Smooth muscle cell (in vitro differentiated cells): ENCODE measurements around the gene TEX11. TPM values are rescaled to one million over a fixed set of nuclear protein-coding genes. Genes with fewer than 3 reads are reported as not detected.

Source experiments
- DNase-seq: peaks from one replicate; lab custom pipeline; 2025; ENCODE audit not compliant: unreplicated experiment; lab: John Stamatoyannopoulos, UW
- H2AFZ ChIP-seq: fragments of 200-600 bp; sonication (generic); 2 replicates; pipeline ENCODE4 v1.6.0; 2016; ENCODE audit warnings: antibody characterized with exemption, low read depth, mild to moderate bottlenecking
- H3F3A ChIP-seq: fragments of 200-600 bp; sonication (generic); 2 replicates; pipeline ENCODE4 v1.6.0; 2017; ENCODE audit warnings: antibody characterized with exemption, low read depth
- H3K27ac ChIP-seq: fragments of 200-600 bp; sonication (generic); 2 replicates; pipeline ENCODE4 v1.5.1; 2016; ENCODE audit warnings: low read depth, mild to moderate bottlenecking
- H3K27me3 ChIP-seq: fragments of 200-600 bp; sonication (generic); 2 replicates; pipeline ENCODE4 v1.6.1; 2016; ENCODE audit warnings: low read depth, mild to moderate bottlenecking
- H3K36me3 ChIP-seq: fragments of 200-600 bp; sonication (generic); 2 replicates; pipeline ENCODE4 v1.5.1; 2016; ENCODE audit warnings: low read depth
- H3K4me1 ChIP-seq: fragments of 200-600 bp; sonication (generic); 2 replicates; pipeline ENCODE4 v1.5.1; 2016; ENCODE audit warnings: low read depth
- H3K4me2 ChIP-seq: fragments of 200-600 bp; sonication (generic); 2 replicates; pipeline ENCODE4 v1.6.0; 2016; ENCODE audit warnings: mild to moderate bottlenecking
- H3K4me3 ChIP-seq: fragments of 200-600 bp; sonication (generic); 2 replicates; pipeline ENCODE4 v1.5.1; 2016; ENCODE audit warnings: mild to moderate bottlenecking
- H3K79me2 ChIP-seq: fragments of 200-600 bp; sonication (generic); 2 replicates; pipeline ENCODE4 v1.6.0; 2016; ENCODE audit warnings: low read depth, mild to moderate bottlenecking
- H3K9ac ChIP-seq: fragments of 200-600 bp; sonication (generic); 2 replicates; pipeline ENCODE4 v1.6.0; 2016; ENCODE audit warnings: low read depth
- H3K9me3 ChIP-seq: fragments of 200-600 bp; sonication (generic); replicated peaks from 2 replicates; pipeline ENCODE4 v1.5.1; 2016; ENCODE audit warnings: low read depth
- H4K20me1 ChIP-seq: fragments of 200-600 bp; sonication (generic); 2 replicates; pipeline ENCODE4 v1.6.0; 2016; ENCODE audit warnings: low read depth
- CTCF ChIP-seq: fragments of 200-600 bp; sonication (generic); IDR thresholded peaks from 2 replicates; pipeline ENCODE4 v1.5.1; 2017; ENCODE audit warnings: borderline replicate concordance, mild to moderate bottlenecking, antibody characterized with exemption; ENCODE audit not compliant: insufficient read depth, poor library complexity, severe bottlenecking
- WGBS: methylation state at CpG from one replicate; pipeline ENCODE4 v1.1.7; 2016; ENCODE audit warnings: low lambda C conversion rate; 5-methylcytosine and 5-hydroxymethylcytosine counted together
- polyA plus RNA-seq: library from polyadenylated mRNA; unstranded; fragments of >200 nt; fragmentation: Nextera tagmentation; extraction: Ambion mirVana; gene quantifications from 2 replicates; pipeline ENCODE4 v1.2.1, GENCODE V29; 2016
- total RNA-seq: library from RNA; depleted of rRNA; stranded (reverse); fragments of >200 nt; gene quantifications from 2 replicates; pipeline ENCODE4 v1.2.3, GENCODE V29; 2014

TEX11 gene
- total and polyA plus RNA-seq, 2 experiments from 2014 or later: 0.40 to 1.2 TPM

GRCh38 chrX:70922774-70923473, 14.4 kb upstream of the TEX11 start:
- Histone ChIP-seq H3K4me3 (no peak overlapping the region), H2AFZ (no peak overlapping the region), H3K79me2 (no peaks in the 10 kb centered on the region), H3F3A (no peaks in the 10 kb centered on the region), H3K27me3 (no peaks in the 10 kb centered on the region), H3K4me2 (no peak overlapping the region), H3K4me1 (no peaks in the 10 kb centered on the region), H4K20me1 (no peaks in the 10 kb centered on the region), H3K36me3 (no peaks in the 10 kb centered on the region), H3K27ac (no peak overlapping the region), H3K9ac (no peak overlapping the region), H3K9me3 (no peaks in the 10 kb centered on the region)
- DNase-seq: no peak
- TF ChIP-seq CTCF: no peak
- WGBS: 36% methylated on average over 5 of the region's 5 CpGs

GRCh38 chrX:70921709-70922352, 13.3 kb upstream of the TEX11 start:
- Histone ChIP-seq H3K4me3 (no peak overlapping the region), H3K27me3 (no peaks in the 10 kb centered on the region), H3K9me3 (no peaks in the 10 kb centered on the region), H3K9ac (no peak overlapping the region), H3K79me2 (no peaks in the 10 kb centered on the region), H3K36me3 (no peaks in the 10 kb centered on the region), H3K4me1 (no peaks in the 10 kb centered on the region), H4K20me1 (no peaks in the 10 kb centered on the region), H3F3A (no peaks in the 10 kb centered on the region), H3K4me2 (no peak overlapping the region), H2AFZ (no peak overlapping the region), H3K27ac (no peak overlapping the region)
- no peak for TF ChIP-seq CTCF
- 37% methylated on average over 3 of the region's 3 CpGs for WGBS
- DNase-seq: no peak

GRCh38 chrX:70916754-70917153, 8.2 kb upstream of the TEX11 start:
- H3K27ac ChIP-seq: no peak overlapping the region
- no peaks in the 10 kb centered on the region for H3K79me2 ChIP-seq
- H3F3A ChIP-seq: no peaks in the 10 kb centered on the region
- no peak overlapping the region for H3K9ac ChIP-seq
- no peaks in the 10 kb centered on the region for H3K4me1 ChIP-seq
- H2AFZ ChIP-seq: no peak overlapping the region
- H4K20me1 ChIP-seq: no peaks in the 10 kb centered on the region
- no peak overlapping the region for H3K4me2 ChIP-seq
- H3K9me3 ChIP-seq: no peaks in the 10 kb centered on the region
- no peaks in the 10 kb centered on the region for H3K27me3 ChIP-seq
- WGBS: 87% methylated on average over 4 of the region's 4 CpGs
- TF ChIP-seq CTCF: no peak
- DNase-seq: no peak
- no peak overlapping the region for H3K4me3 ChIP-seq
- H3K36me3 ChIP-seq: no peaks in the 10 kb centered on the region
